Measurements from ENCODE around the gene OBP2B.
"Not testable (repeated sequence)": the region's sequence is repeated elsewhere in the genome, so short reads cannot be mapped to it uniquely, and the experiment has no call there.

Gene OBP2B

DNA sequence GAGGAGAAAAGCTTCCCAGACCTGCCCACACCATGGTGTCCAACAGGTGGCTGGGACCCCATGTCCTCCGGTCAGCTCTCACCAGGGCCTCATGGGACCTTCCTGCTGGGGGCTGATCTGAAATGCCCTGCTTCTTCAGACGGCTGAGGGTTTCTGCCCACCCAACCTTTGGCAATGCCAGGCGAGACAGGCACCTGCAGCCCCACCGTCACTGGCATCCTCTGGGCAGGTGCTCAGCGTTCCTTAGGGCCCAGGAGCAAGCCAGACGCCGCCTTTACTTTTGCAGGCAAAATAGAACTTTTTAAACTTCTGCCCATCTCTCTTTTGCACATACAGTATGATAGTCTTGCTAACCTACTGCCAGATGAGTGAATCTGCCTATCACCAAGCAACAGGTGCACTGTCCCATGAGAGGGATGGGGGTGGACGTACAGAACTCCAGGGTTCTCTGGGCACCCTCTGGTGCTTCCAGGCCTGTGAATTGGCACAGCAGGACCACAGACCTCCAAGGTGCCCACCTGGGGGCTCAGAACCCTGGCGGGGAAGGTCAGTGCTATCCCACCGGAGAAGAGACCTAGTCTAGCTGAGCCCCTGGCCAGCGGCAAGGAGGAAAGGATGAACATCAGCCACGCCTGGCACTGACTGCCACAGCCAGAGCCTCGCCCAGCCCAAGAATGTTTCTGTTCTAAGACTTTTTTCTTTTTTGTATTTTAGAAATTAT is 7.5 kb downstream of the OBP2B start:
- DNase-seq (ENCODE audit: low spot score) = no peak

DNA sequence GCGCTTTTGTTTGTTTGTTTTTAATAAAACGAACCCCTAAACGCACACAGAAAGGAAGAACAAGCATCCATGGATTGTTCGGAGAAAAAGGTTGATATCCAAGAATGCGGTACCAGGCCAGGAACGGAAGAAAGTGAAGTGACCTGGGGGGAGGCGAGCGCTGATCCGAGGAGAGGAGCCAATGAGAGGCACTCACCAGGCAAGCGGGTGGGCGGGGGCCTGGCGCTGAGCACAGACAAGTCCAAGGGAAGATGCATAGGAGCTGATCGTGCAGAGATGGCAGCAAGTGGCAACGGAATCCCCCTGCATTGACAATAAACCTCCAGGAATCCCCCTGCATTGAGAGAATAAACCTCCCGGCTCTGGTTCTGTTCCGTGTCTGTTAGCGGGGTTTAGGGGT is 8.4 kb downstream of the OBP2B start:
- no peak for DNase-seq (ENCODE audit: low spot score)

DNA sequence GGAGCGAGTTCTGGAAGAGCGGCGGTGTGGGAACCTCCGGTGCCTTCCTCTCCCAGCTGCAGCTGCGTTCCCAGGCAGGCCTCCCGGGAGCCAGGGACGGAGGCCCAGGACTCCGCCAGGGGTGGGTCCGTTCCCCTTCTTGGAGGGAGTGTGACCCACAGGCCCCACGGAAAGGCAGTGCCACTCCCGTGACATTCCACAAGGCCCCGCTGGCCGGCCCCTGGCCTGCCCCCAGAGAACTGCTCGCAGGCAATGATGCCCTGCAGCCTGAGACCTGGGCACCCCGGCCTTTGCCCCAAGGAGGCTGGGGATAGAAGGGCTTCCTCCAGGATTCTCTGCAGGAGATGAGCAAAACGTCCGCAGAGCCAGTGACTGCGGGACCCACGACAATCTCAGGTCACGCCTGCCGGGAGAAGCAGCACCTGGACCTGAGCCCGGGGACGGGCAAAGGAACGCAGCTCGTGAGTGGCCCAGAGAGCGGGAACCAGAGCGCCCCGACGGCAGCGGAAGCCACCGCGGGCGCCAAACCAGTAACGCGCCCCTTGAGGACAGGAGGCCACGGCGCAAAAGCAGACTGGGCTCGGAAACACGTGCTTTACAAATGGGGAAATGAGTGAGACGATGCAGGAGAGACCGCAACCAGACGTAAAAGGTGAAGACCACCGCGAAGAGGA is 9.3 kb downstream of the OBP2B start:
- no peak for DNase-seq (ENCODE audit: low spot score)

DNA sequence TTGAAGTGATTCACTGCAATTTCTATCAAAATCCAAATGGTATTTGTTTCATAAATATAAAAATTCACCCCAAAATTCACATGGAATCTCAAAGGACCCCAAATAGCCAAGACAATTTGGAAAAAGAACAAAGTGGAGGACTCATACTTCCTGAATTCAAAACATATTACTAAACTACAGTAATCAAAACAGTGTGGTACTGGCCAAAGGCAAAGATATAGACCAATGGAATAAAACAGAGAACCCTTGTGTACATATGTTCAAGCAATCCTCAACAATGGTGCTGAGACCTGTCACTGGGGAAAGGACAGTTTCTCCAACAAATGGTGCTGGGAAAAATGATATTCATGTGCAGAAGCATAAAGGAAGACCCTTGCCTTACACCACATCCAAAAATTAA is 14.0 kb downstream of the OBP2B start:
- no peak for DNase-seq (ENCODE audit: low spot score)

DNA sequence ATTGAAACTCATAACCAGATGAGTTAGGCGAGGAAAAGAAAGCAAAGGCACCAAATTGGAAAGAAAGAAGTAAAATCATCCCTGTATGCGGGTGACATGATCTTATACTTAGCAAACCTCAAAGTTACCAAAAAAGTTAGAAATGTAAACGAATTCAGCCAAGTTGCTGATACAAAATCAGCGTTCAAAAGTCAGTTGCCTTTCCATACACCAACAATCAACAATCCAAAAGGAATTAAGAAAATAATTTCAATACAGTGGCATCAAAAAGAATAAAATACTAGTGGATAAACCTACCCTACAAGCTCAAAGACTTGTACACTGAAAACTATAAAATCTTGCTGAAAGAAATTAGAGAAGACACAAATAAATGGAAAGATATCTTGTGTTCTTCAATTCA is 14.5 kb downstream of the OBP2B start:
- DNase-seq (ENCODE audit: low spot score) = no peak

DNA sequence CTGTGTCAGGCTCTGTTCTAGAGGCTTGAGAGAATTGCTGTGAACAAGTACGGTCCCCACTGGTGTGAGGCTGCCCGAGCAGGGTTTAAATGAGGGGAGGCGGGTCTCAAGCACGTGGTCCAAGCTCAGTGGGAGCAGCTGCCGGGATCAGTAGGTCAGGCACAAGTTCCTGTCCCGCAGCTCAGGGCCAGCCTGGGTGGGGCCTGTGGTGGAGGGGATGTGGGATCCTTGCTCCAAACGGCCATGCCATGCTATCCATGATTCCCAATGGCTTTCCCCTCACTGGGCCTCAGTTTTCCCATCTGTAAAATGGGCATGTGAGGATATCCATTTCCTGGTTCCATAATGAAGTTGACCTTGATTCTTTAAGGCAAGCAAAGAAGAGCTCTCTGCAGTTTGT is 17.1 kb downstream of the OBP2B start:
- DNase-seq (ENCODE audit: low spot score) = no peak

DNA sequence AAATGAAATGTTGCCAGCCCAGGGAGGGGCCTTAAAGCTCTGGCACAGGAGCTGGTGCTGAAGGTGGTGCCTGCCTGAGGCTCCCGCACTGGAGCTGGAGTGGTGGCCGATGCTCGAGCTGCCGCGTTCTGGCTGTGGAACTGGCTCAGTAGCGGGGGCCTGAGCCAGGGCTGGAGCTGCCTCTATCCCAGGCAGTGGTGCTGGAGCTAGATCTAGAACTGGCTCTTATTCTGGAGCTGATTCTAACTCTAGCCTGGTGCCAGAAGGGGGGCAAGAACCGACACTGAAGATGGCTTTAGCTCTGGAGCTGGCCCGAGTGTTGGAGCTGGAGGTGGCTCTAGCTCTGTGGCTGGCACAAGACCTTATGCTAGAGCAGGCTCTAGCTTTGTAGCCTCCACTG is 19.2 kb downstream of the OBP2B start:
- no peak for DNase-seq (ENCODE audit: low spot score)

DNA sequence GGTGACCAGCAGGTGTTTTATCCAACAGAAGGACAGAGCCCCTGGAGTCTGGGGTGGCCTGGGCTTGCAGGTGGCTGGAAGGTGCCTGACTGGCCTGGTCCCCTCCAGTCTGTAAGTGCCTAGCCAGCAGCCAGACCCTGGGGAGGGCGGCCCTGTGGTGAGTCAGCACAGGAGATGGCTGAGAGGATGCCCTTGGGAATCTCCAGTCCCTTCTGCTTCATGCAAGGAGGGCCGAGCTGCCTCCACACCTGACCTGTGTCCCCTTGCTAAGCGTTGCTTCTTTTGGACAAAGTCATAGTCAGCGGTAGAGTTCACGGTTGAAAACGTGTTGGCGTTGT is 20.2 kb downstream of the OBP2B start:
- no peak for DNase-seq (ENCODE audit: low spot score)

DNA sequence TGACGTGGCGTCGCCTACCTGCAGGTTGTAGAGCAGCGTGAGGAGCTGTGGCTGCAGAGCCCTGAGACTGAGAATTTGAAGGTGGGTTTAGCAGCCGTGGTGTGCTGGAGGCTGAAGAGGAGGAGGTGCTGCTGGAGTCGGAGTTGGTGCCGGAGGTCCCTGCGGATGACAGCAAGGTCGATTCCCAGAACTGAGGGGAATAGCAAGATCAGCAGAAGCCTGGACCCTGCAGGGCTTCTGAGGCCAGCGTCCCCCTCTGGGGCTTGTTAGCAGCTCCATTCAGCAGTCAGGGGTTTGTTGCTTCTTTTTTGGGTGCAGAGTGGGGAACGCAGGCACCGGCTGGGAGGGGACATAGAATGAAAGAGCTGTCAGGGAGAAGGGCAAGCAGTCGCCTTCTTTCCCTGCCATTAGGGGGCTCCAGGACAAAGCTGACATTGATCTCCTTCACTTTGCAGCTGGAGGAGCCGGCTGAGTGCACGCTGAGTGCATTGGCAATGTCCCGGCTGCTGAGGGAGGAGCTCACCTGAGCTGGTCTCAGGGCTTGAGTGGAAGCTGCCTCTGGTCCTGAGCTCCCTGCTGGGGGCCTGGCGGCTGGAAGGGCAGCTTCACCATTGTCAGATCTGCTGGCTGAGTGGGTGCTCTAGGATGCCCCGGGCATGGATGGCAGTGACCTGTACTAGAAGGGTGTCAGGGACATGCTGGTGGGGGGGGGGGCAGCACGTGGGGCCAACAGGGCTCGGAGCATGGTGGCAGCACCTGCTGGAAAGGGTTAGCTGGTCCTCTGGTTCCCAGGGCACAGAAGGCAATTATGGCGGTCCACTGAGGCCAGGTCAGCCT is 20.8 kb downstream of the OBP2B start:
- peak; percentile 45 for DNase-seq (ENCODE audit: low spot score)

DNA sequence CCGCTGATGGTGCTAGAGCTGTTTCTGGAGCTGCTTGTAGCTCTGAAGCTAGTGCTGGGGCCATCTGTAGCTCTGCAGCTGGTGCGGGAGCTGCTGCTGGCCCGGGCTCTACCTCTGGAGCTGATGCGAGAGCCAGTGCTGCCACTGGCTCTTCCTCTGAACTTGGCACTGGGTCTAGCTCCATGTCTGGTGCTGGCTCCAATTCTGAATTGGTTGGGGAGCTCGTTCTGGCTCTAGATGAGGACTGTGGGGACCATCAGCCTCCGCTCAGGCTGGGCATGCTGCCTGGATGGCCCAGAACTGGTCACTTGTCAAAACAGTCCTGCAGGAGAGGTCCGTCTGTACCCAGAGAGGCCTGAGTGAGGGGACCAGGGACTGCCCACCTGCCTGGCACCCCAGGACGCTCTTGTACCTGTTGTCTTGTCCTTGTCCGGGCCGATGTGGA is 21.5 kb downstream of the OBP2B start:
- no peak for DNase-seq (ENCODE audit: low spot score)

DNA sequence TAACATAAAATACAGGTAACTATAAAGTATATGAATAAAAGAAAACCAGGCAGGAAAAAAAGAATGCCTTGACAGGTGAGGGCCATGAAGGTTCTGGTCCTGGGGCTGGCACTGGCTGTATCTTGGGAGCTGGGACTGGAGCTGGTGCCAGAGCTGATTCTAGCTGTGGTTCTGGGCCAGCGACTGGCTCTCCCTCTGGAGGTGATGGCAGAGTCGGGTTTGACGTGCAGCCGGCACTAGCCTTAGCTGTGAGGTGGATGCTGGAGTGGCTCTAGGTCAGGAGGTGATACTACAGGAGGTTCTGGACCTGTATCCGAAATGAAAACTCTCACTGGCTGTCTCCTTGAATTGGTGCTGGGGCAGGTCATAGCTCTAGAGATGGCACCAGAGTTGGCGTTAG is 22.3 kb downstream of the OBP2B start:
- no peak for DNase-seq (ENCODE audit: low spot score)

DNA sequence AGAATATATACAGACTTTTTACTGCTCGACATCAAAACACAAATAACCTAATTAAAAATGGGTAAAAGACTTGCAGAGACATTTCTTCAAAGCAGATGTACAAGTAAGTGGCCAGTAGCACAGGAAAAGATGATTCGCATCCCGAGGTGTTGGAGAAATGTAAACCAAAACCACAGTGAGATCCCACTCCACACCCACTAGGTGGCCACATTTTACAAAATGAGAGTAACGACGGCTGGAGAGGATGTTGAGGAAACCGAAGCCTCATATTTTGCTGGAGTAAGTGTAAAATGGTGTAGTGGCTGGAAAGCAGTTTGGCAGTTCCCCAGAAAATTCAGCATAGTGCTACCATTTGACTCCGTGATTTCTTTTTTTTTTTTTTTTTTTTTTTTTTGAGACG is 24.1 kb downstream of the OBP2B start:
- DNase-seq (ENCODE audit: low spot score) = peak; percentile 87

DNA sequence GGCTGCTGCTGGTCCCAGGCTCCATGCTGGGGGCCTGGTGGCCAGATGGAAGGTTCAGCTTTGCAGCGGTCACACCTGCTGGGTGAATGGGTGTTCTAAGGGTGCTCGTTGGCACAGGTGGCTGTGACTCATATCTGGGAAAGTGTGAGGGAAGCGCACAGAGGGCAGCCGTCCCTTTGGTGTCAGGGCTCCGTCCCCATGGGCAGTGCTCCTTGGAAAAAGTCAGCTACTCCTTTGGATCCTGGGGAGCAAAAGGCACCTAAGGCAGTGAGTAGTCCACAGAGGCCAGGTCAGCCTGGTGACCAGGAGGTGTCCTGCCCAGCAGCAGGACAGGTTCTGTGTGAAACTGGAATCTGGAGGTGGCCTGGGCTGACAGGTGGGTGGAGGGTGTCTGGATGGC is 26.9 kb downstream of the OBP2B start:
- no peak for DNase-seq (ENCODE audit: low spot score)

DNA sequence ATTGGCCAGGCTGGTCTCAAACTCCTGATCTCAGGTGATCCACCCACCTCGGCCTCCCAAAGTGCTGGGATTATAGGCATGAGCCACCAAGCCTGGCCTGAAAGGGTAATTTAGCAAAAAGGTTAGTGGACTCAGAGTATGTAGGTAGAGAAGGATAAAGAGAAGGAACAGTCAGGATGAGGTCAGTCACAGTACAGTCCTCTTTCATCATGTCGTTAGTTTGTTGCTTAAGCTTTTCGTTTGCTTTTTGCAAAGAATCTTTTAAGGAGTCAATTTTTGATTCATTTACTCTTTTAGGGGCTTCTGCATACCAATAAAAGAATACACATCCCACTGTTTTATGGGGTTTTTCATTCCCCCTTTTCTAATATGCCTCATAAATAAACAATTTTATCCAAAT is 27.5 kb downstream of the OBP2B start:
- no peak for DNase-seq (ENCODE audit: low spot score)

DNA sequence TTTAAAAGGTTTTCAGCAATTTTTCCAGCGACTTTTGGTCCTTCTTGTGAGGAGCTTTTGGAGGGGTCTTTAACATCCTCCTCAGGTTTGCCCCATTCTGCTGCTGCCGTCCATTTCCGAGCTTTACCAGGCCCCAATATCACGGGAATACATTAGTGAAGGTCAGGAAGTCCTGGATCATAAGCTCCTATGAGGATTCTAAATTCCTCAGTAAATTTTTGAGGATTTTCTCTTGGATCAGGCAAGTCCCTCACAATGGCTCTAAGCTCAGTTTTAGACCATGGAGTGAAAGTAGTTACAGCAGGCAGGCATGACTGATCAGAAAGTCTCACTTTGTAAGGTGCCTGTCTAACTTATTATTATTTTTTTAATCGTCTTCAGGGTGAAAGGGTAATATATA is 28.1 kb downstream of the OBP2B start:
- no peak for DNase-seq (ENCODE audit: low spot score)

DNA sequence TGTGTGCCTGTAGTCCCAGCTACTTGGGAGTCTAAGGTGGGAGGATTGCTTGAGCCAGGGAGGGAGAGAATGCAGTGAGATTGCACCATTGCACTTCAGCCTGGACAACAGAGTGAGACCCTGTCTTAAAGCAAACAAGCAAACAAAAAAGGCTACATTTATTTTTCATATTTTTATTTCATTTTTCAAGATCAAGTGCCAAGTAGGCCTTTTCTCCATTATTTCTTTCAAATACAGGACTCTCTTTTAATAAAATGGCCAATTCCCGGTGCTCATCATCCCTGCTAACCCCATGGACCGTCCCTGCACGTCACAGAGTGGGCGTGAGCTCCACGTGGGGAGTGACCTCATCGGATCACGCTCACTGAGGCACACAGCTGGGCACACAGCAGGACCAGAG is 36.0 kb downstream of the OBP2B start:
- DNase-seq (ENCODE audit: low spot score) = no peak

DNA sequence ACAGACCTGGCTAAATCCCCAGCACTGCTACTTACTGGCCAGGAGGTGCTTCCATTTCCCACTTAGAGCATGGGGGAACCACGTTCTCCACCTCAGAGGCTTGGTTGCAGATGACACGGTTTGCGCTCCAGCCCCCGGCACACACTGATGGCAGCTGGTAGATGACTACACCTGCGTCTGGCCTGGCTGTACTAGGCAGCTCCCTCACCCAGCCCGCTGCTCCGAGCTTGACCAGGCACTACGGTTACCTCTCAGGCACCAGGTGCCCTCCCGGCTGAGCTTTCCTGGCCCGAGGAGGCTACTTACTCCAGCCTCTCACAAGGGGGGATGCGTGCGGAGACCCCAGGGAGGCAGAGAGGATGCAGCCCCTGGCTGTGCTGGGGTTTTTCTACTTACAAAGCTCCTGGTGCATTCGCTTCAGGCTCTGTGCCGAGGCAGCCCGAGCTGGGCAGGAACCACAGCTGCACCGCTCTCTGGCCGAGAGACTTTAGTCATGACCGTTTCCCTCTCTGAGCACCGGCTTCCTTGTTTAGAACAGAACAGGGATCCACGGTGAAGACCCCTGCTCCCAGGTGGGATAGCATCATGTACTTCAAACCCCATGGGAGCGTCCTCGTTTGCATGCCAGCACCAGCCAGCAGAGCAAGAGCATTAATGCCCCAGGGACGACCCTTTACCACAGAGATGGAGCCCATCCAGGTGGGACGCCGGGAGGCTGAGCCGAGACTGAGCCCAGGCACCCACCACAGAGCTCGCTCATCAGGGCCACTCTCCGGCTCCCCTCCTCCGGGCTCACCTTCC is 37.7 kb downstream of the OBP2B start:
- DNase-seq (ENCODE audit: low spot score) = no peak

DNA sequence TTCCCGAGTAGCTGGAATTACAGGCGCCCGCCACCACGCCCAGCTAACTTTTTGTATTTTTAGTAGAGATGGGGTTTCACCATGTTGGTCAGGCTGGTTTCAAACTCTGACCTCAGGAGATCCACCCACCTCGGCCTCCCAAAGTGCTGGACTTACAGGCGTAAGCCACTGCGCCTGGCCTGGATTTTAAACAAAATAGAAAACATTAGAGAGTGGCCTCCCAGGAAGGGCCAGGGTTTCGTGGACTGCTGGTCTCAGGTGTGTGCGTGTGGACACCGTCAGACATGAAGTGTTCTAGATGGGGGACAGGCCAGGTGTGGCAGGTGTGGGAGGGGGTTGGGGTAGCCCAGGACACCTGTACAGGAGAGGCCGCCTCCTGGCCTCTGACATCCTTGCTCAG is 38.3 kb downstream of the OBP2B start:
- no peak for DNase-seq (ENCODE audit: low spot score)

DNA sequence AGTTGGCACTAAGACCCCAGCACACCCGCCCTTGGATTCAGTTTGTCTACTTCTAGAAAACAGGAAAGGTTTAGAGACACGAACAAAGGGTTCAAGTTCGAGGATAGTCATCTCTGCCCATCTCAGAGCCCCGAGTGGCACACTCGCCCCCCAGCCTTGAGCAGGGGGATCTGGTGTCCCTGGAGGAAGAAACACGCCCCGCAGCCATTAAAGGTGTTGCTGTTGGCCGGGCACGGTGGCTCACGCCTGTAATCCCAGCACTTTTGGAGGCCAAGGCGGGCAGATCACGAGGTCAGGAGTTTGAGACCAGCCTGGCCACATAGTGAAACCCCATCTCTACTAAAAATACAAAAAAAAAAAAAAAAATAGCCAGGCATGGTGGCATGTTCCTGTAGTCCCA is 39.4 kb downstream of the OBP2B start:
- not testable (repeated sequence) for DNase-seq (ENCODE audit: low spot score)

DNA sequence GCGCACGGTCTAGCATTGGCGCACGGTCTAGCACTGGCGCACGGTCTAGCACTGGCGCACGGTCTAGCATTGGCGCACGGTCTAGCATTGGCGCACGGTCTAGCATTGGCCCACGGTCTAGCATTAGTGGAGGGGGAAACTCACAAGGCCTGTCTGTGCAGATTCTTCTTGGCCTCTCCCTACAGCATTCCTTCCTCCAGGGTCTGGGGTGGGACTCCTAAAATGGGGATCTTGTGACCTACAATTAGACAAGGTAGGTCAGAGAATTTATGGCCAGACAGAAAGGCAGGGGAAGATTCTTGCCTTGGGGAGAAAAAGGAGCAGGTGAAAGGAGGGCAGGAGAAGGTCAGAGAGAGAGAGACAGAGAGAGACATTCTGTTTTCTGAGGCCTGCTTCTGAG is 39.9 kb downstream of the OBP2B start:
- DNase-seq (ENCODE audit: low spot score) = no peak

DNA sequence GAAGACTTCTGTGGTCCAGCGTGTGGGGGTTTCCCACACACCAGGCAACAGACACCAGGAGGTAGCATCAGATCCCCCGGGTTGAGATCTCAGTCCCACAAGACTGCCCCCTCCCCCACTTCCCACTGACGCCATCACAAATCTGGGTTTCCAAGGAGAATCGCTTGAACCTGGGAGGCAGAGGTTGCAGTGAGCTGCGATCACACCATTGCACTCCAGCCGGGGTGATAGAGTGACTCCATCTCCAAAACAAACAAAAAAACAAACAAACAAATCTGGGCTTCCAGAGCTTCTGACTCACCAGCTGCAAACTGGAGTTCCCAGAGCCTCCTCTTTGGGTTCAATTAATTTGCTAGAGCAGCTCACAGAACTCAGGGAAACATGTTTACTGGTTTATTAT is 40.6 kb downstream of the OBP2B start:
- no peak for DNase-seq (ENCODE audit: low spot score)

DNA sequence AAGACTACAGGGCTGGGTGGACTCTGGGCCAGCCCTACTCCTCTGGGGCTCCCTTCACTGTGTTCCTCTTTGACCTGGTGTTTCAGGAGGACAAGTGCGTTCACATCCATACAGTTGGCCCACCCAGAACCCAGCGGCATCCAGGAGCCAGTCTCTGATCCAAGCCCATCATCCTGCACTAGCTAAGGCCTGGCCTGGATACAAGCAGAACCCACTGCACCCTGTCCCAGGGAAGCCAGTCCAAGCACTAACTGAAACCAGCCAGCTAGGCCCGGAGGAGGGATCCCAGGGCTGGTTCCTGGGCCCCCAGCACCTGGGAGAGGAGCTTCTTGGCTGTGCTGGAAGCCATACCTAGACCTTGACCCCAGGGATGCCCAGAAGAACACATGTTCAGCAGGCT is 41.3 kb downstream of the OBP2B start:
- no peak for DNase-seq (ENCODE audit: low spot score)
